Measurements from ENCODE around the gene PCDH18.
A peak's percentile ranks its signal among the peaks of the same experiment; 100 is the strongest.
"Not testable (repeated sequence)": the region's sequence is repeated elsewhere in the genome, so short reads cannot be mapped to it uniquely, and the experiment has no call there.

Gene PCDH18

GRCh38 chr4:137531986-137532868 is at the start of gene PCDH18:
TSS of gene PCDH18 (minus strand) at chr4:137532494. CDS start at chr4:137532088, 406 bp downstream.
- peak; percentile 85 for DNase-seq

GRCh38 chr4:137576446-137576845 is 44.2 kb upstream of the PCDH18 start:
- no peak for DNase-seq

- DNase-seq, result no peak
Measured at GRCh38 chr4:137572647-137573046, 40.4 kb upstream of the PCDH18 start.

- no peak for DNase-seq
Measured at GRCh38 chr4:137572163-137572562, 39.9 kb upstream of the PCDH18 start.

GRCh38 chr4:137559801-137560200 is 27.5 kb upstream of the PCDH18 start:
- no peak for DNase-seq

GRCh38 chr4:137558951-137559350 is 26.7 kb upstream of the PCDH18 start:
- no peak for DNase-seq

- no peak for DNase-seq
Measured at GRCh38 chr4:137545461-137545861, 13.2 kb upstream of the PCDH18 start.

- DNase-seq, result no peak
Measured at GRCh38 chr4:137543648-137544047, 11.4 kb upstream of the PCDH18 start.

GRCh38 chr4:137543198-137543597 is 10.9 kb upstream of the PCDH18 start:
- DNase-seq, result peak; percentile 2

- no peak for DNase-seq
Measured at GRCh38 chr4:137541876-137542646, 9.8 kb upstream of the PCDH18 start.

- no peak for DNase-seq
Measured at GRCh38 chr4:137541181-137541580, 8.9 kb upstream of the PCDH18 start.

- no peak for DNase-seq
Measured at GRCh38 chr4:137540356-137540755, 8.1 kb upstream of the PCDH18 start.

- no peak for DNase-seq
Measured at GRCh38 chr4:137538526-137538925, 6.2 kb upstream of the PCDH18 start.

- not testable (repeated sequence) for DNase-seq
Measured at GRCh38 chr4:137537807-137538206, 5.5 kb upstream of the PCDH18 start.

GRCh38 chr4:137536789-137537561 is 4.7 kb upstream of the PCDH18 start:
- DNase-seq, result no peak

GRCh38 chr4:137535718-137536117 is 3.4 kb upstream of the PCDH18 start:
- peak; percentile 44 for DNase-seq

- DNase-seq, result no peak
Measured at GRCh38 chr4:137534516-137534915, 2.2 kb upstream of the PCDH18 start.

GRCh38 chr4:137533855-137534254 is 1.6 kb upstream of the PCDH18 start:
- no peak for DNase-seq

GRCh38 chr4:137532869-137533236 is 559 bp upstream of the PCDH18 start:
- DNase-seq, result peak; percentile 1

GRCh38 chr4:137531168-137531985 is 917 bp downstream of the PCDH18 start:
- no peak for DNase-seq

GRCh38 chr4:137530176-137530575 is 2.1 kb downstream of the PCDH18 start:
- DNase-seq, result no peak

GRCh38 chr4:137529432-137529831 is 2.9 kb downstream of the PCDH18 start:
- no peak for DNase-seq
